H1 (cell line): ENCODE measurements around the gene TMEM260. TPM values are rescaled to one million over a fixed set of nuclear protein-coding genes. Genes with fewer than 3 reads are reported as not detected.
A peak's percentile ranks its signal among the peaks of the same experiment; 100 is the strongest.

Source experiments
- CTCF ChIA-PET: fragments of 300-600 bp; sonication (Branson Sonifier 250); formaldehyde crosslinking; loops from one replicate; lab custom pipeline; 2021; ENCODE audit not compliant: partially characterized antibody; lab: Charles Lee
- POLR2A ChIA-PET: fragments of 300-600 bp; sonication (Branson Sonifier 250); formaldehyde crosslinking; loops from one replicate; lab custom pipeline; 2021; ENCODE audit warnings: inconsistent platforms; ENCODE audit not compliant: partially characterized antibody; lab: Charles Lee
- DNase-seq, 2 experiments: peaks; one replicate each; pipeline versions ENCODE4 v3.0.0 to v3.0.0-alpha.2; 2010 to 2022; ENCODE audit warnings: low spot score in 2 of 2, low read depth in 1 of 2, mixed read lengths in 1 of 2
- FAIRE-seq: peaks from 2 replicates; lab custom pipeline; 2011; peaks lifted over from hg19 to GRCh38; lab: Jason Lieb, UNC
- H2AFZ ChIP-seq: 2 replicates; pipeline ENCODE4 v1.8.1; 2012; ENCODE audit warnings: low read length, inconsistent platforms
- H2AK5ac ChIP-seq: 2 replicates; pipeline ENCODE4 v1.6.1; 2013; ENCODE audit warnings: low read depth, low read length
- H2BK120ac ChIP-seq: replicated peaks from 2 replicates; pipeline ENCODE3; 2013; ENCODE audit warnings: low read depth, low read length, inconsistent platforms
- H2BK12ac ChIP-seq: 2 replicates; pipeline ENCODE4 v1.6.1; 2013; ENCODE audit warnings: low read depth, low read length
- H2BK15ac ChIP-seq: 2 replicates; pipeline ENCODE4 v1.6.1; 2013; ENCODE audit warnings: low read length
- H2BK20ac ChIP-seq: 2 replicates; pipeline ENCODE4 v1.6.1; 2013; ENCODE audit warnings: low read length
- H2BK5ac ChIP-seq: 2 replicates; pipeline ENCODE4 v1.6.1; 2013; ENCODE audit warnings: low read depth, low read length
- H3K14ac ChIP-seq: 2 replicates; pipeline ENCODE4 v1.6.1; 2013; ENCODE audit warnings: inconsistent platforms; ENCODE audit not compliant: insufficient read length
- H3K18ac ChIP-seq: 2 replicates; pipeline ENCODE4 v1.6.1; 2013; ENCODE audit warnings: low read length; ENCODE audit errors: extremely low read depth
- H3K23ac ChIP-seq: 2 replicates; pipeline ENCODE4 v1.6.1; 2013; ENCODE audit warnings: inconsistent platforms; ENCODE audit not compliant: insufficient read length
- H3K23me2 ChIP-seq: 2 replicates; pipeline ENCODE4 v1.6.1; 2013; ENCODE audit warnings: low read depth, low read length
- H3K27ac ChIP-seq: 2 replicates; pipeline ENCODE4 v1.6.1; 2011; ENCODE audit warnings: low read depth, low read length, inconsistent platforms
- H3K27me3 ChIP-seq, 4 experiments: replicated peaks in 1 of 4; 1 replicate in 1 of 4; 2 replicates in 3 of 4; pipeline versions ENCODE4 v1.6.1 to v1.8.1; 2011 to 2013; ENCODE audit warnings: low read length in 3 of 4, mild to moderate bottlenecking in 3 of 4, inconsistent platforms in 2 of 4, mixed read lengths in 2 of 4, moderate library complexity in 1 of 4; ENCODE audit not compliant: control insufficient read depth in 3 of 4, insufficient read depth in 3 of 4; ENCODE audit errors: extremely low read depth in 1 of 4
- H3K36me3 ChIP-seq, 4 experiments: 2 replicates each; pipeline versions ENCODE4 v1.6.1 to v1.8.1; 2011 to 2013; ENCODE audit warnings: mild to moderate bottlenecking in 4 of 4, low read length in 3 of 4, moderate library complexity in 2 of 4, control low read depth in 1 of 4, inconsistent platforms in 1 of 4; ENCODE audit not compliant: insufficient read depth in 4 of 4, control insufficient read depth in 2 of 4
- H3K4ac ChIP-seq: replicated peaks from 2 replicates; pipeline ENCODE3; 2013; ENCODE audit warnings: low read length, low read depth, mixed read lengths, inconsistent platforms; ENCODE audit not compliant: insufficient read length
- H3K4me1 ChIP-seq, 4 experiments: replicated peaks in 1 of 4; 1 replicate in 1 of 4; 2 replicates in 3 of 4; pipeline versions ENCODE4 v1.6.1 to v1.8.1; 2011 to 2013; ENCODE audit warnings: low read length in 3 of 4, inconsistent platforms in 2 of 4, mixed read lengths in 1 of 4; ENCODE audit not compliant: insufficient read depth in 4 of 4, control insufficient read depth in 3 of 4
- H3K4me2 ChIP-seq, 2 experiments: 2 replicates each; pipeline versions ENCODE4 v1.6.1 to v1.8.1; 2011 to 2013; ENCODE audit warnings: low read depth in 2 of 2, low read length in 2 of 2, control low read depth in 1 of 2, inconsistent platforms in 1 of 2, mild to moderate bottlenecking in 1 of 2; ENCODE audit not compliant: insufficient read depth in 1 of 2
- H3K4me3 ChIP-seq, 4 experiments: fragments of 200-600, 300-600 bp in 1 of 4; sonication (generic), shearing (Covaris generic), sonication (Bioruptor Twin) in 1 of 4; 2 replicates each; pipeline versions ENCODE4 v1.5.1 to v1.8.1; 2011 to 2016; ENCODE audit warnings: low read length in 4 of 4, low read depth in 3 of 4, control low read depth in 2 of 4, inconsistent platforms in 2 of 4, mild to moderate bottlenecking in 2 of 4, mixed read lengths in 1 of 4, moderate library complexity in 1 of 4; ENCODE audit not compliant: insufficient read depth in 2 of 4; ENCODE audit errors: extremely low read depth in 1 of 4
- H3K56ac ChIP-seq: replicated peaks from 2 replicates; pipeline ENCODE3; 2013; ENCODE audit warnings: low read depth, mild to moderate bottlenecking, mixed read lengths, low read length, inconsistent platforms; ENCODE audit not compliant: insufficient read length
- H3K79me1 ChIP-seq: 2 replicates; pipeline ENCODE4 v1.6.1; 2013; ENCODE audit warnings: low read depth, low read length, control low read depth
- H3K79me2 ChIP-seq, 2 experiments: 2 replicates each; pipeline versions ENCODE4 v1.6.1 to v1.8.1; 2012 to 2013; ENCODE audit warnings: low read length in 2 of 2, mild to moderate bottlenecking in 2 of 2, inconsistent platforms in 1 of 2; ENCODE audit not compliant: insufficient read depth in 2 of 2, control insufficient read depth in 1 of 2
- H3K9ac ChIP-seq, 4 experiments: replicated peaks in 1 of 4; 1 replicate in 1 of 4; 2 replicates in 3 of 4; pipeline versions ENCODE4 v1.6.1 to v1.8.1; 2011 to 2013; ENCODE audit warnings: low read depth in 3 of 4, low read length in 3 of 4, control low read depth in 2 of 4, mild to moderate bottlenecking in 2 of 4, moderate library complexity in 2 of 4, inconsistent platforms in 1 of 4; ENCODE audit errors: extremely low read depth in 1 of 4
- H3K9me3 ChIP-seq, 2 experiments: 2 replicates each; pipeline versions ENCODE4 v1.6.1 to v1.8.1; 2012 to 2013; ENCODE audit warnings: mild to moderate bottlenecking in 2 of 2, moderate library complexity in 2 of 2, control low read depth in 1 of 2, inconsistent platforms in 1 of 2, low read depth in 1 of 2, low read length in 1 of 2, mixed read lengths in 1 of 2; ENCODE audit not compliant: insufficient read depth in 2 of 2
- H4K20me1 ChIP-seq, 2 experiments: replicated peaks in 1 of 2; 2 replicates each; pipeline versions ENCODE3 to v1.8.1; 2011 to 2013; ENCODE audit warnings: inconsistent platforms in 2 of 2, low read length in 2 of 2, mild to moderate bottlenecking in 1 of 2; ENCODE audit not compliant: insufficient read depth in 2 of 2, control insufficient read depth in 1 of 2
- H4K5ac ChIP-seq: 2 replicates; pipeline ENCODE4 v1.6.1; 2013; ENCODE audit warnings: low read length, low read depth, mixed read lengths, inconsistent platforms; ENCODE audit not compliant: insufficient read length
- H4K8ac ChIP-seq: 2 replicates; pipeline ENCODE4 v1.8.0; 2013; ENCODE audit warnings: mild to moderate bottlenecking, moderate library complexity, low read length, inconsistent platforms; ENCODE audit not compliant: insufficient read depth; ENCODE audit errors: extremely low read depth
- H4K91ac ChIP-seq: replicated peaks from 2 replicates; pipeline ENCODE3; 2013; ENCODE audit warnings: low read length, mixed read lengths, inconsistent platforms; ENCODE audit not compliant: insufficient read length
- MAFK ChIP-seq: IDR thresholded peaks from 2 replicates; pipeline ENCODE4 v1.6.1; 2012; ENCODE audit warnings: low read depth, mild to moderate bottlenecking, improper control_type of control experiment, low read length
- SIX5 ChIP-seq: IDR thresholded peaks from 2 replicates; pipeline ENCODE4 v1.6.1; 2011; ENCODE audit warnings: mild to moderate bottlenecking, low read depth, low read length
- TEAD4 ChIP-seq: IDR thresholded peaks from 2 replicates; pipeline ENCODE4 v1.6.1; 2012; ENCODE audit warnings: low read depth, low read length, inconsistent platforms, mixed read lengths
- WGBS, 2 experiments: shearing (Covaris generic) in 1 of 2; methylation state at CpG; one replicate each; pipeline versions ENCODE4 v1.1.6 to v1.1.7; 2013 to 2015; ENCODE audit warnings: low lambda C conversion rate in 2 of 2, mixed read lengths in 2 of 2, inconsistent platforms in 1 of 2, low coverage in 1 of 2, missing lambda C conversion rate in 1 of 2; ENCODE audit not compliant: insufficient replicate concordance in 2 of 2, insufficient coverage in 1 of 2, insufficient read length in 1 of 2; ENCODE audit errors: extremely low coverage in 1 of 2, missing lambda C conversion rate in 1 of 2; 5-methylcytosine and 5-hydroxymethylcytosine counted together
- polyA plus RNA-seq, 7 experiments: library from polyadenylated mRNA; depleted of rRNA in 3 of 7; stranded (reverse) in 5 of 7; unstranded in 2 of 7; fragments of >200 nt in 5 of 7; fragments of 200-250 nt in 2 of 7; gene quantifications; 1 replicate in 5 of 7; 2 replicates in 1 of 7; 4 replicates in 1 of 7; pipeline versions ENCODE4 v1.2.1 to v1.2.3, GENCODE V29; 2011 to 2013; ENCODE audit warnings: missing spikeins in 2 of 7, mixed read lengths in 2 of 7
- total RNA-seq: library from RNA; stranded (reverse); fragmentation: NEBNext Ultra II Directional; extraction: Animal tissue kit (Norgen Biotek cat#: 25700); gene quantifications from 2 replicates; pipeline ENCODE4 v1.2.1, GENCODE V29; 2021

Gene TMEM260
- total and polyA plus RNA-seq, 2 of the 8 experiments (the other 6 are each of a cell fraction or from before 2014, with no cell fraction given) = 14.4 to 15.2 TPM

- WGBS, 2 experiments = 94% methylated on average over 1 of the region's 1 CpG; no CpG with 5 or more reads in 1 of the 2 experiments
- Histone ChIP-seq H2BK20ac (no peak overlapping the region), H2AK5ac (no peak overlapping the region), H3K27me3 (peaks cover 0 to 1% (median 0%) of the 10 kb centered on the region in 4 experiments; a peak in 1 of 7 replicates), H3K79me2 (no peaks in the 10 kb centered on the region), H2BK120ac (no peak overlapping the region), H3K27ac (no peak overlapping the region), H3K36me3 (no peaks in the 10 kb centered on the region), H3K18ac (no peak overlapping the region), H2BK15ac (no peak overlapping the region), H3K14ac (no peak overlapping the region), H3K4me2 (no peak overlapping the region), H3K4me3 (no peak overlapping the region), H4K5ac (no peak overlapping the region), H4K91ac (no peak overlapping the region), H3K4ac (no peak overlapping the region), H3K23me2 (no peaks in the 10 kb centered on the region), H2BK5ac (no peak overlapping the region), H3K9me3 (no peaks in the 10 kb centered on the region), H3K9ac (no peak overlapping the region), H3K79me1 (no peaks in the 10 kb centered on the region), H3K56ac (no peak overlapping the region), H4K8ac (no peak overlapping the region), H4K20me1 (no peaks in the 10 kb centered on the region), H2BK12ac (no peak overlapping the region), H3K4me1 (no peaks in the 10 kb centered on the region), H3K23ac (no peak overlapping the region), H2AFZ (no peak overlapping the region)
- DNase-seq (no peak), FAIRE-seq (no peak)
- ChIA-PET POLR2A (no interaction called here), CTCF (interaction anchor here (0.9 to 1.5 kb wide), 4 partner anchors 8 to 482 kb away, joined by 3 to 5 read pairs (median 4); partner anchors contain the start of gene TMEM260)
- TF ChIP-seq TEAD4 (peak; percentile 86), SIX5 (no peak), MAFK (no peak)
Observed at GRCh38 chr14:56570295-56570694, 9.3 kb upstream of the TMEM260 start.
